Measurements from ENCODE around the gene MLH3. TPM values are rescaled to one million over a fixed set of nuclear protein-coding genes. Genes with fewer than 3 reads are reported as not detected.

Gene MLH3
- total and polyA plus RNA-seq, 2 donors (not counting 1 experiment from before 2014, with no cell fraction given), result 12.2 to 53.8 TPM

- H3K27ac ChIP-seq (ENCODE audit: insufficient read depth, low read length), result no peak overlapping the region
- no peaks in the 10 kb centered on the region for H3K4me1 ChIP-seq (ENCODE audit: control insufficient read depth, extremely low read depth, insufficient read depth, low read length)
- H3K79me2 ChIP-seq (ENCODE audit: control insufficient read depth, insufficient read depth, low read length), result no peaks in the 10 kb centered on the region
- peaks cover 3% of the 10 kb centered on the region for H3K36me3 ChIP-seq (ENCODE audit: control insufficient read depth, insufficient read depth, low read length)
- TF ChIP-seq CTCF (conservative IDR thresholded peaks at IDR 0.05 in 1 of 2, IDR thresholded peaks at IDR 0.05 in 1 of 2; ENCODE audit: low read depth in 1 of 2, low read length in 2 of 2), result no peak
- no peak for TF ChIP-seq EZH2 (IDR thresholded peaks at IDR 0.05; ENCODE audit: low read length, missing control alignments)
- no peak overlapping the region for H3K4me2 ChIP-seq (ENCODE audit: extremely low read depth, insufficient read depth, low read length)
- DNase-seq (ENCODE audit: low read depth in 2 of 2), result no peak
- H3K27me3 ChIP-seq (ENCODE audit: control insufficient read depth, insufficient read depth, low read length), result no peaks in the 10 kb centered on the region
- no peak overlapping the region for H3K9ac ChIP-seq (ENCODE audit: insufficient read depth, low read length)
- H2AFZ ChIP-seq (ENCODE audit: low read length), result no peak overlapping the region
- H4K20me1 ChIP-seq (ENCODE audit: control insufficient read depth, extremely low read depth, insufficient read depth, low read length), result no peaks in the 10 kb centered on the region
- H3K4me3 ChIP-seq (replicated peaks in 1 of 4; ENCODE audit: control extremely low read depth in 1 of 4, insufficient read depth in 1 of 4, low read depth in 3 of 4, low read length in 4 of 4), result no peak overlapping the region
- H3K9me3 ChIP-seq (ENCODE audit: control insufficient read depth, insufficient read depth, low read depth, low read length), result no peaks in the 10 kb centered on the region
These were observed 45.7 kb upstream of the MLH3 start for GRCh38 chr14:75096959-75097358.

GRCh38 chr14:75095690-75096089 lies 44.4 kb upstream of the MLH3 start:
- no peak overlapping the region for H3K9ac ChIP-seq (ENCODE audit: insufficient read depth, low read length)
- H3K36me3 ChIP-seq (ENCODE audit: control insufficient read depth, insufficient read depth, low read length), result no peaks in the 10 kb centered on the region
- no peaks in the 10 kb centered on the region for H3K79me2 ChIP-seq (ENCODE audit: control insufficient read depth, insufficient read depth, low read length)
- H3K4me2 ChIP-seq (ENCODE audit: extremely low read depth, insufficient read depth, low read length), result no peak overlapping the region
- H2AFZ ChIP-seq (ENCODE audit: low read length), result no peak overlapping the region
- DNase-seq (ENCODE audit: low read depth in 2 of 2), result no peak
- H4K20me1 ChIP-seq (ENCODE audit: control insufficient read depth, extremely low read depth, insufficient read depth, low read length), result no peaks in the 10 kb centered on the region
- no peaks in the 10 kb centered on the region for H3K27me3 ChIP-seq (ENCODE audit: control insufficient read depth, insufficient read depth, low read length)
- no peak overlapping the region for H3K4me3 ChIP-seq (replicated peaks in 1 of 4; ENCODE audit: control extremely low read depth in 1 of 4, insufficient read depth in 1 of 4, low read depth in 3 of 4, low read length in 4 of 4)
- H3K9me3 ChIP-seq (ENCODE audit: control insufficient read depth, insufficient read depth, low read depth, low read length), result no peaks in the 10 kb centered on the region
- TF ChIP-seq CTCF (conservative IDR thresholded peaks at IDR 0.05 in 1 of 2, IDR thresholded peaks at IDR 0.05 in 1 of 2; ENCODE audit: low read depth in 1 of 2, low read length in 2 of 2) (no peak), EZH2 (IDR thresholded peaks at IDR 0.05; ENCODE audit: low read length, missing control alignments) (no peak)
- H3K27ac ChIP-seq (ENCODE audit: insufficient read depth, low read length), result no peak overlapping the region
- no peaks in the 10 kb centered on the region for H3K4me1 ChIP-seq (ENCODE audit: control insufficient read depth, extremely low read depth, insufficient read depth, low read length)

- Histone ChIP-seq H3K36me3 (ENCODE audit: control insufficient read depth, insufficient read depth, low read length) (no peaks in the 10 kb centered on the region), H3K27ac (ENCODE audit: insufficient read depth, low read length) (no peak overlapping the region), H2AFZ (ENCODE audit: low read length) (no peak overlapping the region), H3K9me3 (ENCODE audit: control insufficient read depth, insufficient read depth, low read depth, low read length) (no peaks in the 10 kb centered on the region), H4K20me1 (ENCODE audit: control insufficient read depth, extremely low read depth, insufficient read depth, low read length) (no peaks in the 10 kb centered on the region), H3K9ac (ENCODE audit: insufficient read depth, low read length) (no peak overlapping the region), H3K4me3 (replicated peaks in 1 of 4; ENCODE audit: control extremely low read depth in 1 of 4, insufficient read depth in 1 of 4, low read depth in 3 of 4, low read length in 4 of 4) (no peak overlapping the region), H3K79me2 (ENCODE audit: control insufficient read depth, insufficient read depth, low read length) (no peaks in the 10 kb centered on the region), H3K27me3 (ENCODE audit: control insufficient read depth, insufficient read depth, low read length) (no peaks in the 10 kb centered on the region), H3K4me1 (ENCODE audit: control insufficient read depth, extremely low read depth, insufficient read depth, low read length) (no peaks in the 10 kb centered on the region), H3K4me2 (ENCODE audit: extremely low read depth, insufficient read depth, low read length) (no peak overlapping the region)
- TF ChIP-seq EZH2 (IDR thresholded peaks at IDR 0.05; ENCODE audit: low read length, missing control alignments) (no peak), CTCF (conservative IDR thresholded peaks at IDR 0.05 in 1 of 2, IDR thresholded peaks at IDR 0.05 in 1 of 2; ENCODE audit: low read depth in 1 of 2, low read length in 2 of 2) (no peak)
- DNase-seq (ENCODE audit: low read depth in 2 of 2), result no peak
These were observed 43.6 kb upstream of the MLH3 start for GRCh38 chr14:75094896-75095295.

Data from fibroblast of lung (primary cell).